Measurements from ENCODE around the gene OTX2. TPM values are rescaled to one million over a fixed set of nuclear protein-coding genes. Genes with fewer than 3 reads are reported as not detected.

Gene OTX2
- polyA plus RNA-seq, 1 experiment = not detected

DNA sequence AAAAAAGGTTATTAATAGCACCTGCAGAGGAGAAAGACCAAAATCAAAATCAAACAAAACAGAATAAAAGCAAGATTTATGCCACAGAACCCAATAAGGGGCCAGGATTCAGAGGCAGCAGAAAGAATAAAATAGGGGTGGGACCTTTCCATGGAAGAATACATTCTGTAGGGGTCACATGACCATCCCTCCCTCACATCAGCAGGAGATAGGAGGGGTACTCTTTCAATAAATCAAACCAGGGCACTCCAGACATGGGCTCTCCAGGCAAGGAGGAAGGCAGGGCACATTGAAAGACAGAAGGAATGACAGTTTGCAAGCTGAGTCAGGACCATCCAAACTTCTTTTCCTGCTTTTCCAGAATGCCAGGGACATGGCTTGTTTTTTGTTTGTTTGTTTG lies 39.8 kb downstream of the OTX2 start:
- no peak for TF ChIP-seq CTCF (IDR thresholded peaks at IDR 0.05; ENCODE audit: insufficient read depth, low read depth, low read length)
- Histone ChIP-seq H3K27me3 (ENCODE audit: control insufficient read depth, insufficient read depth, low read length) (no peaks in the 10 kb centered on the region; the same call in 1 of the 2 replicates), H3K4me3 (ENCODE audit: low read depth, low read length) (no peak overlapping the region), H3K36me3 (ENCODE audit: control insufficient read depth, insufficient read depth, low read length) (no peaks in the 10 kb centered on the region)
- no peak for DNase-seq (ENCODE audit: low read depth)
- ChIA-PET CTCF (no interaction called here), POLR2A (no interaction called here)

- Histone ChIP-seq H3K27me3 (ENCODE audit: control insufficient read depth, insufficient read depth, low read length) (no peaks in the 10 kb centered on the region), H3K4me3 (ENCODE audit: low read depth, low read length) (no peak overlapping the region), H3K36me3 (ENCODE audit: control insufficient read depth, insufficient read depth, low read length) (no peaks in the 10 kb centered on the region)
- no peak for DNase-seq (ENCODE audit: low read depth)
- ChIA-PET POLR2A (no interaction called here), CTCF (no interaction called here)
- TF ChIP-seq CTCF (IDR thresholded peaks at IDR 0.05; ENCODE audit: insufficient read depth, low read depth, low read length) = no peak
These were observed 49.9 kb downstream of the OTX2 start for GRCh38 chr14:56760164-56760914.

GRCh38 chr14:56759633-56760032 lies 50.6 kb downstream of the OTX2 start:
- no peaks in the 10 kb centered on the region for H3K36me3 ChIP-seq (ENCODE audit: control insufficient read depth, insufficient read depth, low read length)
- TF ChIP-seq CTCF (IDR thresholded peaks at IDR 0.05; ENCODE audit: insufficient read depth, low read depth, low read length) = no peak
- ChIA-PET POLR2A (no interaction called here), CTCF (no interaction called here)
- H3K27me3 ChIP-seq (ENCODE audit: control insufficient read depth, insufficient read depth, low read length) = no peaks in the 10 kb centered on the region
- DNase-seq (ENCODE audit: low read depth) = no peak
- no peak overlapping the region for H3K4me3 ChIP-seq (ENCODE audit: low read depth, low read length)

DNA sequence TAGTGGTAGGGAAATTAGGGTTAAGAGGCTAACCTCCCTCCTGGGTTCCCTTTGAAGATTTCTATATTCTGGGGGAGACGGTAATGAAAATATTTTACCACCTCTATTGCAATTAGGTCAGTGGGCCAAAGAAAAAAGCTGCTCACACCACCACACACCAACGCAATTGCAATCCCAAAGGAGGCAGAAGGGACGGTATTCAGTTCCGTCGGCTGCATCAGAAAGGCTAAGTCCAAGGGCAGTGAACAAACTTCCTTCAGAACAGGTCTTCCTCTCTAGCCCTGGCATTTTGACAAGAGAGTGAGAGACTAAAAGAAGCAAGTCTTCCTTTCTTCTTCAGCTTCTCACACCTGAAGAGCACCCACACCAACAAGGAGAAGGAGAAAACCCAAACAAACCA lies 51.2 kb downstream of the OTX2 start:
- DNase-seq (ENCODE audit: low read depth) = no peak
- CTCF ChIA-PET = no interaction called here
- no peak for TF ChIP-seq CTCF (IDR thresholded peaks at IDR 0.05; ENCODE audit: insufficient read depth, low read depth, low read length)
- Histone ChIP-seq H3K4me3 (ENCODE audit: low read depth, low read length) (no peak overlapping the region), H3K36me3 (ENCODE audit: control insufficient read depth, insufficient read depth, low read length) (no peaks in the 10 kb centered on the region), H3K27me3 (ENCODE audit: control insufficient read depth, insufficient read depth, low read length) (no peaks in the 10 kb centered on the region)
- POLR2A ChIA-PET = no interaction called here

- DNase-seq (ENCODE audit: low read depth) = no peak
- Histone ChIP-seq H3K27me3 (ENCODE audit: control insufficient read depth, insufficient read depth, low read length) (no peaks in the 10 kb centered on the region), H3K36me3 (ENCODE audit: control insufficient read depth, insufficient read depth, low read length) (no peaks in the 10 kb centered on the region), H3K4me3 (ENCODE audit: low read depth, low read length) (no peak overlapping the region)
- TF ChIP-seq CTCF (IDR thresholded peaks at IDR 0.05; ENCODE audit: insufficient read depth, low read depth, low read length) = no peak
- ChIA-PET POLR2A (no interaction called here), CTCF (no interaction called here)
These were observed 55.4 kb downstream of the OTX2 start for GRCh38 chr14:56754921-56755320.

Data from BJ (cell line).